ENCODE data around the gene TRIM40. TPM values are rescaled to one million over a fixed set of nuclear protein-coding genes. Genes with fewer than 3 reads are reported as not detected.

Gene TRIM40
- total and polyA plus RNA-seq, 9 donors: not detected

DNA sequence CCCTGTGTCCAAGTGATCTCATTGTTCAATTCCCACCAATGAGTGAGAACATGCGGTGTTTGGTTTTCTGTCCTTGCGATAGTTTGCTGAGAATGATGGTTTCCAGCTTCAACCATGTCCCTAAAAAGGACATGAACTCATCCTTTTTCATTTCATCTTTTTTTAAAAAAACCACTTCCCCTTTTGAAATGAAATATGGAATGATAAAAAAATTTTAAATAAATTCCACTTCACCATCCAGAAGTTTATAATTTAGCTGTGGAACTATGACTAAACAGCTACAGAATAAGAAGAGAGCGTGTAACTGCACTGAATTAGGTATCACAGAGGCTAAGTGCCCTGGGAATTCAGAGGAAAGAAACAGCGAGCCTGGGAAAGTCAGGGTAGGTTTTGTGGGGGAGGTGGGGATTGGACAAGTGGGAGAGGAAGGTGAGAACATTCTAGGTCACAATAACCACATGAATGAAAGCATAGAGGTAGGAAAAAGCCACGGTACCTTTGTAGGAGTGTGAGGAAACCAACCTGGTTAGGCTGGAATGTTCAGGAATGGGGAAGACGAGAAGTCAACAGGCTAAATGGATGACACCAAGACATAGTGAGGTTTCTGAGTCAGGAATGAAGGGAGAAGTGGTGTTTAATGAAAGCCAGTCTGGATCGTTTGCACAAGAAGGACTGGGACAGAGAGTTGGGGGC lies 14.1 kb downstream of the TRIM40 start:
- TF ChIP-seq EP300 (IDR thresholded peaks at IDR 0.05): no peak
- no peaks in the 10 kb centered on the region for H3K9me3 ChIP-seq
- H3K4me1 ChIP-seq (ENCODE audit: insufficient read depth): no peaks in the 10 kb centered on the region
- H3K4me3 ChIP-seq: no peak overlapping the region
- H3K27ac ChIP-seq: no peak overlapping the region
- no peaks in the 10 kb centered on the region for H3K36me3 ChIP-seq
- 54 to 61% (median 59%) methylated on average over 7 of the region's 7 CpGs for WGBS, 3 donors
- no peaks in the 10 kb centered on the region for H3K27me3 ChIP-seq
- intact Hi-C loops (cut with DNase I): no loop called here
- DNase-seq: no peak

GRCh38 chr6:30150671-30151395 lies 14.9 kb downstream of the TRIM40 start:
- no peak for TF ChIP-seq EP300 (IDR thresholded peaks at IDR 0.05)
- H3K27me3 ChIP-seq: no peaks in the 10 kb centered on the region
- H3K4me1 ChIP-seq (ENCODE audit: insufficient read depth): no peaks in the 10 kb centered on the region
- DNase-seq: no peak
- intact Hi-C loops (cut with DNase I): no loop called here
- no peaks in the 10 kb centered on the region for H3K36me3 ChIP-seq
- no peak overlapping the region for H3K4me3 ChIP-seq
- no peaks in the 10 kb centered on the region for H3K9me3 ChIP-seq
- WGBS, 3 donors: 68 to 74% (median 70%) methylated on average over 10 of the region's 10 CpGs
- H3K27ac ChIP-seq: no peak overlapping the region

DNA sequence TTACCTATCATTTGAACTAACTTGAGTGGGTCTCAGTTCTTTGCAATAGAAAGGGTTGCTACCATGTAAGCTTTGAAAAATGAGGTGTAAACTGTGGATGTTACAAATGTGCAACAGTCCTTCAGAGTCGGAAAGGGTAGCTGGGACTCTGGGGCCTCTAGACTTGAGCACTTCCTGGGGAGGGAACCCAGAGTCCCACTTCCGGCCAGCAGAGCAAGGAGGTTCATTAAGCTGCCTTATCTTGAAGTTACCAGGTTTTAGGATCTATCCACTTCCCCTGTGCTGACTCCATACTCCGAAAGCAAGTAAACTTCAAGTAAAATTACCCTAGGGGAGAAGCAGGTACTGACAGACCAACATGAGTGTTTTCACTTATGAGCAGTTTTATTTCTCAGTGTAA lies 15.6 kb downstream of the TRIM40 start:
- no peaks in the 10 kb centered on the region for H3K36me3 ChIP-seq
- no peak for DNase-seq
- intact Hi-C loops (cut with DNase I): no loop called here
- TF ChIP-seq EP300 (IDR thresholded peaks at IDR 0.05): no peak
- TF ChIP-seq, protein P1, sequence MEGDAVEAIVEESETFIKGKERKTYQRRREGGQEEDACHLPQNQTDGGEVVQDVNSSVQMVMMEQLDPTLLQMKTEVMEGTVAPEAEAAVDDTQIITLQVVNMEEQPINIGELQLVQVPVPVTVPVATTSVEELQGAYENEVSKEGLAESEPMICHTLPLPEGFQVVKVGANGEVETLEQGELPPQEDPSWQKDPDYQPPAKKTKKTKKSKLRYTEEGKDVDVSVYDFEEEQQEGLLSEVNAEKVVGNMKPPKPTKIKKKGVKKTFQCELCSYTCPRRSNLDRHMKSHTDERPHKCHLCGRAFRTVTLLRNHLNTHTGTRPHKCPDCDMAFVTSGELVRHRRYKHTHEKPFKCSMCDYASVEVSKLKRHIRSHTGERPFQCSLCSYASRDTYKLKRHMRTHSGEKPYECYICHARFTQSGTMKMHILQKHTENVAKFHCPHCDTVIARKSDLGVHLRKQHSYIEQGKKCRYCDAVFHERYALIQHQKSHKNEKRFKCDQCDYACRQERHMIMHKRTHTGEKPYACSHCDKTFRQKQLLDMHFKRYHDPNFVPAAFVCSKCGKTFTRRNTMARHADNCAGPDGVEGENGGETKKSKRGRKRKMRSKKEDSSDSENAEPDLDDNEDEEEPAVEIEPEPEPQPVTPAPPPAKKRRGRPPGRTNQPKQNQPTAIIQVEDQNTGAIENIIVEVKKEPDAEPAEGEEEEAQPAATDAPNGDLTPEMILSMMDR (IDR thresholded peaks at IDR 0.05): no peak
- no peak for TF ChIP-seq POLR2A (IDR thresholded peaks at IDR 0.05)
- no peaks in the 10 kb centered on the region for H3K27me3 ChIP-seq
- no peaks in the 10 kb centered on the region for H3K4me1 ChIP-seq (ENCODE audit: insufficient read depth)
- no peak overlapping the region for H3K27ac ChIP-seq
- WGBS, 3 donors: 55 to 62% (median 58%) methylated on average over 3 of the region's 3 CpGs
- no peaks in the 10 kb centered on the region for H3K9me3 ChIP-seq
- no peak overlapping the region for H3K4me3 ChIP-seq

DNA sequence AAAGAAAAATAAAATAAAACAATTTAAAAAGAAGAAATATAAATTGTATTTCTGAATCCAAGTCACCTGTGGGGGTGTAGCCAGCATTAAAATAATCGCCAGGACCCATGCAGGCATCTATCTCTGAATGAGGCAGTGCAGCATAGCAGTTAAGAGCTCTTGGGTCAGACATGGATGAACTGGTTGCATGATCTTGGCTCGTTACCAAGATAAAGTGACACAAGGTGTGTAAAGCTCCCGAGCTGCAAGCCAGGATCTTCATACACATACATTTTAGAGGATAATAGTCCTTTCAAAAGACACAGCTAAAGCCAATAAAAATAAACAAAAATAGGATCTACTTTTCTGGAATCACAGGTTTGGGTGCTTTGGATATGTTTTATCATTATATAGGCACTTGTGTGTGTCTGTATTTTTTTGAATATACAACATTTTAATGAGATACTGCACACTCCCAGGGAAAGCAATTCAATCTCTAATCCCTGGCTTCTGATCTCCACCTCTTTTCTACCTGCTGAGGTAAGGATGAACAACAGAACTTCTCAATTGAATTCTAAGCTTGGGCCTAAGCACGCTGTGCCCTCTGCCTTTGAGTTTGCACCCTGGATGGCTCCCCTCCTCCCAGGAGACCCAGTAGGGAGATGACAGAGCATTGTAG lies 16.2 kb downstream of the TRIM40 start:
- DNase-seq: no peak
- Histone ChIP-seq H3K4me3 (no peak overlapping the region), H3K27me3 (no peaks in the 10 kb centered on the region), H3K4me1 (ENCODE audit: insufficient read depth) (no peaks in the 10 kb centered on the region), H3K9me3 (no peaks in the 10 kb centered on the region), H3K36me3 (no peaks in the 10 kb centered on the region), H3K27ac (no peak overlapping the region)
- intact Hi-C loops (cut with DNase I): no loop called here
- TF ChIP-seq POLR2A (IDR thresholded peaks at IDR 0.05) (no peak), EP300 (IDR thresholded peaks at IDR 0.05) (no peak)
- WGBS, 3 donors: 55 to 65% (median 56%) methylated on average over 4 of the region's 4 CpGs

- Histone ChIP-seq H3K27me3 (no peaks in the 10 kb centered on the region), H3K9me3 (no peaks in the 10 kb centered on the region), H3K4me3 (no peak overlapping the region), H3K4me1 (ENCODE audit: insufficient read depth) (no peaks in the 10 kb centered on the region), H3K27ac (no peak overlapping the region), H3K36me3 (no peaks in the 10 kb centered on the region)
- no peak for DNase-seq
- WGBS, 3 donors: 76 to 88% (median 86%) methylated on average over 3 of the region's 3 CpGs
- TF ChIP-seq, protein P1 (IDR thresholded peaks at IDR 0.05): no peak
- TF ChIP-seq POLR2A (IDR thresholded peaks at IDR 0.05): no peak
- TF ChIP-seq EP300 (IDR thresholded peaks at IDR 0.05): no peak
- intact Hi-C loops (cut with DNase I): no loop called here
Measured at GRCh38 chr6:30152910-30153610, 17.1 kb downstream of the TRIM40 start.
